Glomerular endothelial cell (primary cell): Measurements from ENCODE around the gene KBTBD4. TPM values are rescaled to one million over a fixed set of nuclear protein-coding genes. Genes with fewer than 3 reads are reported as not detected.
"Not testable (repeated sequence)": the region's sequence is repeated elsewhere in the genome, so short reads cannot be mapped to it uniquely, and the experiment has no call there.

Experiments used
- DNase-seq: peaks from one replicate; pipeline ENCODE4 v3.0.0-alpha.2; 2011; ENCODE audit warnings: low read depth, low spot score; ENCODE audit errors: extremely low read depth
- total RNA-seq: library from RNA; depleted of rRNA; stranded (reverse); fragments of >200 nt; gene quantifications from 2 replicates; pipeline ENCODE4 v1.2.3, GENCODE V29; 2015

Gene KBTBD4
- total RNA-seq, 1 donor from 2014 or later: 26.7 TPM

DNA sequence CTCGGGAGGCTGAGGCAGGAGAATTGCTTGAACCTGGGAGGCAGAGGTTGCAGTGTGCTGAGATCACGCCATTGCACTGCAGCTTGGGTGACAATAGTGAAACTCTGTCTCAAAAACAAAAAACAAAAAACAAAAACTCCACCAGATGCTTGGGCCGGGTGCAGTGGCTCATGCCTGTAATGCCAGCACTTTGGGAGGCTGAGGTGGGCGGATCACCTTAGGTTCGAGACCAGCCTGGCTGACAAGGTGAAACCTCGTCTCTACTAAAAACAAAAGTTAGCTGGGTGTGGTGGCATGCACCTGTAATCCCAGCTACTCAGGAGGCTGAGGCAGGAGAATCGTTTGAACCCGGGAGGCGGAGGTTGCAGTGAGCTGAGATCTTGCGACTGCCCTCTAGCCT, 14.4 kb downstream of the KBTBD4 start:
- not testable (repeated sequence) for DNase-seq

DNA sequence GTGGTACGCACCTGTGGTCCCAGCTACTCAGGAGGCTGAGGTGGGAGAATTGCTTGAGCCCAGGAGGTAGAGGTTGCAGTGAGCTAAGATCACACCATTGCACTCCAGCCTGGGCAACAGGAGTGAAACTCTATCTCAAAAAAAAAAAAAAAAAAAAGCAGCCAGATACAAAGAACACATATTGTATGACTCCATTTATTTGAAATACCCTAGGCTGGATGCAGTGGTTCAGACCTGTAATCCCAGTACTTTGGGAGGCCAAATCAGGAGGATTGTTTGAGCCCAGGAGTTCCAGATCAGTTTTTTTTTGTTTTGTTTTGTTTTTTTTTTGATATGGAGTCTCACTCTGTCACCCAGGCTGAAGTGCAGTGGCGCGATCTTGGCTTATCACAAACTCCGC, 16.4 kb downstream of the KBTBD4 start:
- not testable (repeated sequence) for DNase-seq

DNA sequence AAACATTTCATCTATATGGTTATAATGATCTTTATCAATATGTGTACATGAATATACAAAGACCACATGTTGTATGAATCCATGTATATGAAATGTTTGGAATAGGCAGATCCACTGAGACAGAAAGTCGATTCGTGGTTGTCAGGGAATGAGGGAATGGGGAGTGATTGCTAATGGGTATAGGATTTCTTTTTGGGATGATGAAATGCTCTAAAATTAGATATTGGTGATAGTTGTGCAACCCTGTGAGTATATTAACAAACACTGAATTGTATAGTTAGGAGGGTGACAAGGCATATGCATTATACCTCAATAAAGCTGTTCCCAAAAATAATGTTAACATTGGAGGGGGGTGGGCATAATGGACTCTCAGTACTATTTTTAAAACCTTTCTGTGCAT, 18.3 kb downstream of the KBTBD4 start:
- DNase-seq: no peak

DNA sequence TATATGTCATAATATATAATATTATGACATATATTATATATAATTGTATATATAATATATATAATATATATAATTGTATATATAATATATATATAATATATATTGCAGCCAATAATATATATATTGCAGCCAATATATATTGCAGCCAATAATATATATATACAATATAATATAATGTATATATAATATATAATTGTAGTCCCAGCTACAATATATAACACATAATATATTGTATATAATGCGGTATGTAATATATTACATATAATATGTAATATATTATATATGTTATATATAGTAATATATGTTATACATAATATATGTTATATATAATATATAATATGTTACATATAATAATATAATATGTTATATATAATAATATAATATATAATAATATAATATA, 20.1 kb downstream of the KBTBD4 start:
- DNase-seq: no peak

DNA sequence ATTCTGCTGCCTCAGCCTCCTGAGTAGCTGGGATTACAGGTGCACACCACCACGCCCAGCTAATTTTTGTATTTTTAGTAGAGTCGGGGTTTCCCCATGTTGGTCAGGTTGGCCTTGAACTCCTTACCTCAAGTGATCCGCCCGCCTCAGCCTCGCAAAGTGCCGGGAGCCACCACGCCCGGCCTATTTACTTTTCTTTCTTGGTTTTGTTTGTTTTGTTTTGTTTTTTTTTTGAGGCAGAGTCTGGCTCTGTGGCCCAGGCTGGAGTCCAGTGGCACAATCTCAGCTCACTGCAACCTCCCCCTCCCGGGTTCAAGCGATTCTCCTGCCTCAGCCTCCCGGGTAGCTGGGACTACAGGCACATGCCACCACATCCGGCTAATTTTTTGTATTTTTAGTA, 21.8 kb downstream of the KBTBD4 start:
- not testable (repeated sequence) for DNase-seq

DNA sequence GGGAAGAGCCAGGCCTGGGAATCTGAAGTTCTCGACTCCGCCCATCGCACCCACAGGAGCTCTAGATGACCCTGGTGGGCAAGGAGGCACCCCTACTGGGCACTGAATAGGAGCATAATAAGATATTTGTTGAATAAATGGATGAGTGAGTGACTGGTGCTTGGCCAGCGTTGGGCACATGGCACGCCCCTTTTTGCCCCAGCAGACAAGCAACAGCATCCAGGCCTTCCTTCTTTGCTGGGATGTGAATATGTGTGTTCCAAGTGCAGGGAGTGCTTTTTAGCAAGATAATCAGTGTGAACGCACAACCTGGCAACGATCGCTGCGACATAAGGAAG, 25.4 kb downstream of the KBTBD4 start:
- no peak for DNase-seq

DNA sequence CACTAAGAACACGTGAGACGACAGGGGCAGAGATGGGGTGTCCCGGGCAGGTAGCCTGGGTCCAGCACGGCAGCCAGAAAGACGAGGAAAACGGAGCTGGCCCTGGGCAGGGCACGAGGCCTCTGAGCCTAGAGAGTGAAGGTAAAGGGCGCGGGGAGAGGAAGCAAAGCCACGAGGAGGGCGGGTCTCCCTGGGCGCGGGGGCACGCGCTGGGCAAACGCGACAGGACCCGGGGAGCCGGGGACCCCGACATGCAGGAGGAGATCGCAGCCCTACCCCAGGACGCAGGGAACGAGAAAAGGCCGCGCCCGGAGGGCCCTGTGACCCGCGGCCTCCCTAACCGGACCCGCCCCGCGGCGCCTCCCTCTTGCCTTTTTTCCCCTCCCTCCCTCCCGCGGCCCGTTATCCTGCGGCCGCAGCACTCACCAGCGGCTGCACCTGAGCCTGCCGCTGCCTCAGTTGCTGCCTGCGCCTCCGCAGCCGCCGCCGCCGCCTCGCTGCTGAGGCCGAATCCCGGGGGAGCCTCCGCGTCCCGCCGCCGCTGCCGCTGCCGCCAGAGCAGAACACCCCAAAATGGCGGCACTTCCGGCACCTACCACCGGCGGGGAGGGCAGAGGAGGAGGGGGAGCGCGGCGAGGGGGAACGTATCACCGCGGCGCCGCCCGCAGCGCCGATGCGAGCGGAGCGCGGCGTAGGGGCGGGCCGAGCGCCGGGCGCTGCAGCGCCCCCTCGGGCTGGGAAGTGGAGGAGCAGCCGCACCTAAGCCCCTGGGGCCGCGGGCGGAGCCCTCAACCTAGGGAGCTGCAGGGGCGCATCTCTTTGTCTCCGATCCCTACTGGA, 26.0 kb downstream of the KBTBD4 start, which contains the start of gene CELF1:
TSS of gene CELF1 (minus strand) at position 567 of the 840 bp plus-strand sequence. CDS start 53,609 bp downstream, outside the sequence.
- no peak for DNase-seq

DNA sequence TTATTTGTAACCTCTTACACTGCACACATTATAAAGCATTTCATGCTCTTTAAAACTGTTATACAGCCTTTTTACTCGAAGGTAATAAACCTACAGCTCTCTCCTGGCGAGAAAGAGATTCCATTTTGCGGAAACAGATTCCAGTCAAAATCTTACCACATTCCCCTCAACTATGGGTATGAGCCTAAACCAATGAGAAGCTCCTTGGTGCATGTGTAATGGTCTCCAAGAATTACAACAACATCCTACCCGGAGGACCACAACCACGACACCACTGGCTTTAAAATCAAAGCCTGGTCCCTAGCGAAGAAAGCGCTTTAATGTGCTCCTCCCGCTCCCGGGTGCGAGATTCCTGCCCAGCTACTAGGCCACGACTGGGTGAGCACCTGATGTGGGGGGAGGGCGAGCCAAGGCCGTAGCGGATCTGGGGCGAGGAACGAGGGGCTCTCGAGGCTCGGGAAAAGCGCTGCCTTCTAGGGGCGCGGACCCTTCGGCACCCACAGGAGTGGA, 26.7 kb downstream of the KBTBD4 start:
- no peak for DNase-seq

DNA sequence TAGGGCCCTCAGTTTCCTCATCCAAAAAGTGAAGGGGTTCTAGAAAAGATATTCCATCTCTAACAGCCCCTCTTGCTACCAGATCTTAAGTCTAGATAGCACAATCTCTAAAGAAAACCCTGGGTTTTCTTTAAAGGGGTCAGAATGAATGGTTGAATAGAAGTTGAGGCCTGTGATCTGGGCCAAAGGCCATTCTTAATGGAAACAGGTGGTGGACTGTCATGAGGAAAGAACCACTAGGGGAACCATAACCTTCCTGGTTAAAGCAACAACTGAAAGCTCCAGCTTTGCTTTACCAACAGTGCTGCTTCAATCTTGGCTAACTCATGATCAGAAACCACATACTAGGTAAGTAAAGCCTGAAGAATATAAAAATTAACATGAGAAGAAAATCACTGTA, 27.7 kb downstream of the KBTBD4 start:
- DNase-seq: no peak

DNA sequence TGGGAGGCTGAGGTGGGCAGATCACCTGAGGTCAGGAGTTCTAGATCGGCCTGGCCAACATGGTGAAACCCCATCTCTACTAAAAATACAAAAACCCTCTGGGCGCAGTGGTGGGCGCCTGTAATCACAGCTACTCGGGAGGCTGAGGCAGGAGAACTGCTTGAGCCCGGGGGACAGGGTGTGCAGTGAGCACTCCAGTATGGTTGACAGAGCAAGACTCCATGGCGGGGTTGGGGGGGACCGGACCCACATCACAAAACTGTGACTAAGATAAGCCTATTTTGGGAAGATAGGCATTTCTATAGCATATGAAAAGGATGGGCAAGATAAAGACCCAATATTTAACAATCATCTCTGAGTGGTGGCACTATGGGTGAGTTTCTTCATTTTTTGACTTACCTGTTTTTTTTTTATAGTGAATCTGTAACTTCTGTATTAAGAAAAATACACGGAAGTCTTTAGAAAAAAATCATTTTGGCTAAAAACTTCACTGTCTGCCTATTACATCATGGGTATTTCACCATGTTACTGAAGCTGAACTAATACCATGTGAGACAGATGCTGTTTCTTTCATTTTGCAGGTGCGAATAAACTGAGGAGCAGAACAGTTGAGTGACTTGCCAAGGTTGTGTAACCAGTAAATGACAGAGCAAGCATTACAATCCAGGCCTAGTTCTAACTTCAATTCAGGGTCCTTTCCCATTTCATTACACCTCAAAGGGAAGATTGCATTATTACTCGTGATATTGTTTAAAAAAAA, 28.3 kb downstream of the KBTBD4 start:
- no peak for DNase-seq

DNA sequence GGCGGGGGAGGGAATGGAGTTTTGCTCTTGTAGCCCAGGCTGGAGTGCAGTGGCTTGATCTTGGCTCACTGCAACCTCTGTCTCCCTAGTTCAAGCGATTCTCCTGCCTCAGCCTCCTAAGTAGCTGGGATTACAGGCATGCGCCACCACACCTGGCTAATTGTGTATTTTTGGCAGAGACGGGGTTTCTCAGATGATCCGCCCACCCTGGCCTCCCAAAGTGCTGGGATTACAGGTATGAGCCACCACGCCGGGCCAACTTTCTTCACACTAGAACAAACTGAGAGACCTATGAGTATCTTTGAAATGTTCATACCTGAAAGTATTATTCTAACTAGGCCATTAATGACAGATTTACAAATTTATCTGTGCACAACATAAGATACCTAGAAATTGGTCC, 32.5 kb downstream of the KBTBD4 start:
- not testable (repeated sequence) for DNase-seq

DNA sequence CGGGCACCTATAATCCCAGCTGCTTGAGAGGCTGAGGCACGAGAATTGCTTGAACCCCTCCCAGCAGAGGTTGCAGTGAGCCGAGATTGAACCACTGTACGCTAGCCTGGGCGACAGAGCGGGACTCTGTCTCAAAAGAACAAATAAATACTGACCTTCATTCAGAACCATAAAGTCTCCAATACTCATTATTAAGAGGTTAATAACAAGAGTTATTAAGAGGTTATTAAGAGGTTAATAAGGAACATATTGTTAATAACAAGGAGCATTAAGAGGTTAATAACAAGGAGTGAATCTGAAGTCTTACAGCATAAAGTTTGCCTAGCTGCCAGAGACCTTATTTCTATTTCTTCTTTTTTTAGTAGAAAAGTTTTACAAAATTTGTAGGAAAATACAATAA, 33.5 kb downstream of the KBTBD4 start:
- DNase-seq: no peak

DNA sequence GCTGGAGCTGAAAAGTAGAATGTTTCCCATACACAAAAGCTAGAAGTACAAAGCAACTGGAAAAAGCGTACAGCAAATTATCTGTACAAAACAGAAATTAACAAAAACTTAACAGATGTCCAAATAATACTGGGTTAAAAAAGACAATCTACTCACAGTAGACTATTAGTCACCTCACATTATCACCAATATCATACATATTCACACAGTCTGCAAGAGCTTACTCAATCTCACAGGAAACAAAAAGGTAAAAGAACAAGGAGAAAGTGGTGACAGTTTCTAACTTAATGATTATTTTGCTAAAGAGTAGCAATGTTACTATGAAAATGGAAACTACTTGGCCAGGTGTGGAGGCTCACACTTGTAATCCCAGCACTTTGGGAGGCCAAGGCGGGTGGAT, 37.7 kb downstream of the KBTBD4 start:
- no peak for DNase-seq

DNA sequence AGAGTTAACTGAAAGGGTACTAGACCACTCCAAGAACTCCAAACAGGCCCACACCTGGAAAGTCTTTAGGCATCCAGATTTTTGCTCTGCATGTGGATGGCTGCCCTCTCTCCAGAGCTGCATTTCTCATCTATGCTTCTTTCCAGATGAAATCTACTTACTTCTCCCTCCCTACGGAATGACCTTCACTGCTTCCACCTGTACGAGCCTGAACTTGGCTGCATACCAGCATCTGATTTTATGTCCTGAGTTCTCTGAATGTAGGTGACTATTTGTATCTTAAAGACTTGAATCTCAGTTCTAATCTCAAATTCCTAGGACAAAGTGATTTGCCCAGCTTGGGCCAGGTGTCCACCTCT, 39.1 kb downstream of the KBTBD4 start:
- no peak for DNase-seq

DNA sequence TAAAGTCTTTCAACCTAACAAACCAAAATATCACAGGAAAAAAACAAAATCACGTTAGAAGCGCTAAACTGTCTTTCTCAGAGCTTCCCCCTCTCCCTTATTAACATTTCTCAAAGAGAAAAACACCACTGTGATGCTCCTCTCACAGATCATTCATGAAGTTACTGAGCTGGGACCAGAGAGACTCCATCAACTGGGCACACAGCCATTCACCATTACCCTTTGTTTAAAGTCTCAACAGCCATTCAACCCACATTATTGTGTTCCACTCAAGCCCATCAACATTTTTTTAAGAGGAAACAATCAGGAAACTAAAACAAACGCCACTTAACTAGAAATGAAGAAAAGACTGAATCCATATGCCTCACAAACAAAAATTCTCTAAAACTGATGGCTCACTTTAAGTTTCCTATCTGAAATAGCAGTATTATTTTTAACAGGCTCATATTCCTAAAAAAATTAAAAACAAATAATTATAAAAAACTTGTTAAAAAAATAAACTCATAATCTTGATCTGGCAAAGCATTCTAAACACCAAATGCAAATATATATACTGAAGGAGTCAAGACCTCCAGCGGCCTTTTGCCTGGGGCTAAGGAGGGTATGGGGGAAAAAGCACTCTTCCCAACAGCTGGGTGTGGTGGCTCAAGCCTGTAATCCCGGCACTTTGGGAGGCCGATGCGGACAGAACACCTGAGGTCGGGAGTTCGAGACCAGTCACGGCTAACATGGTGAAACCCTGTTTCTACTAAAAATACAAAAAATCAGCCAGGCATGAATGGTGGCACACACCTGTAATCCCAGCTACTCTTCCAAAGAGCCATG, 39.8 kb downstream of the KBTBD4 start:
- DNase-seq: no peak

DNA sequence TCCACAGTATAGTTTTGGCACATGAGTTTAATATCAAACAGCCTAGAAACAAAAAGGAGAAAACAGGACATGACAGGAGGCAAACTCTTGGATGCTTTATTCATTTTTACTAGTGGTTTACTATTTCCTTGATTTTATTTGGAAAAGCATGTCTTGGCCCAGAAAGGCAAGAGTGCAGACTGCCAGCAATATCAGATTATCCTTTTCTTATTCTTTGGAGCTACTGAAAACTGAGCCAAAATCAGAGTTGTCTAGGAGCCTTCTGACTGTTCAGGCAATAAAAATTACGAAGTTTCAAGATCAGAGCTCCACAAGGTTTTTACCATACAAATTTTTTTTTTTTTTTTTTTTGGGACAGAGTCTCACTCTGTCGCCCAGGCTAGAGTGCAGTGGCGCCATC, 41.9 kb downstream of the KBTBD4 start:
- DNase-seq: no peak

DNA sequence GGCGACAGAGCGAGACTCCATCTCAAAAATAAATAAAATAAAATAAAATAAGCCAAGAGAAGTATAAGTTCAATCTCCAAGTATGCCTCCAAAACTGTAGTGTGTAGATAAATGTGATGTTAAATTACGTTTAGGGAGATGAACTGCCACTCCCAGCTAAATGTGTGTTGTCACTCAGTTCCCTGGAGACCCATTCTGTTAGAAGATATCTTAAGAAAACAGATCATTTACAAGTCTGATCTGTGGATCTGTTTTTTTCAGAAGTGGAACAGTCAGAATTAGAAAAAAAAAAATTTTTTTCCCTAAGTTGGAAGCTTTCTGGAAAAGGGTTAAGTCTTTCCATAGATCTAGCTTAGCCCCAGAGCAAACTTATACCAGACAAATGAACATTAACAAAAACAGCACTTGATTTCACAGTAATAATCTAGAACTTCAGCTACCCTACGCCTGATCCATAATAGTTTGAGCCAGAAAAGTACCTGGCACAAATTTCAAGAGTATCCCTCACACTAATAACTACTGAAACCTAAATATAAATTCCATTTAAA, 44.0 kb downstream of the KBTBD4 start:
- no peak for DNase-seq

DNA sequence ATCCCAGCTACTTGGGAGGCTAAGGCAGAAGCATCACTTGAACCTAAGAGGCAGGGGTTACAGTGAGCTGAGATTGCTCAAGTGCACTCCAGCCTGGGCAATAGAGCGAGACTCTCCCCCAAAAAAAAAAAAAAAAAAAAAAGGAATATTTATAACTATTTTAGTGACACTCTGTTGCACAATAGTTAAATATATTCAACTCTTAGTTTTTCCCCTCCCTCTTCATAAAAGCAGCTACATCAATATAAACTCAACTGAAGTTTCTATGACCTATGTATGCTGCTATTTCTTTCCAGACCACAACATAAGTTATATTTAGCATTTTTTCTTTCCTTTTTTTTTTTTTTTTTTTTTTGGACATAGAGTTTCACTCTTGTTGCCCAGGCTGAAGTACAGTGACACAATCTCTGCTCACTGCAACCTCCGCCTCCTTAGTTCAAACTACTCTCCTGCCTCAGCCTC, 45.0 kb downstream of the KBTBD4 start:
- DNase-seq: no peak

DNA sequence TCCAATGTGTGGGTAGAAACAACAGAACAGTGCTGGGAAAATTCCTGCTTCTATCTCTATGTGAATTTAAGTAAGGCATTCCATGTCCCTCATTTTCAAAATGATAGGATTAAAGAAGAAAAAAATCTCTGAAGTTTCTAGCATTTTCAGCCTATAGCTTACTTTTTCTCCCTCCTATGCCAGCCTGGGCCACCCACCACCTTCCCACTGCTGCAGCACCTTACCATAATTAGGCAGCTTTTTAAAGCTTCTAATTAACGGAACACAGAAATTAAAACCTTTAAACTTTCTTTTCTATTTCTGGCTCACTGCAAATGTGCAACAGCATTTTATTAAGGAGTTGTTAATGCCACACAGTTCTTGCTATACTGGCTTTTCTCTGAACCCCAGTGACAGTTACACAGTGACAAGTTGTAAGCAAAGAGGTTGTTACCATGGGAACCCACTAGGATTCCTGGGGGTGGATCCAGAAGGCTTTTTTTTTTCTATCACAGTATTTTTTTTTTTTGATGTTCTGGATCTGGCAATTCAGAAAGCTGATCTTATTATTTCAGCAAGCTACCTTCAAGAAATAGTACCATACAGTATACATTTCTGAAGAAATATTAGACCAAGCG, 46.1 kb downstream of the KBTBD4 start:
- no peak for DNase-seq

DNA sequence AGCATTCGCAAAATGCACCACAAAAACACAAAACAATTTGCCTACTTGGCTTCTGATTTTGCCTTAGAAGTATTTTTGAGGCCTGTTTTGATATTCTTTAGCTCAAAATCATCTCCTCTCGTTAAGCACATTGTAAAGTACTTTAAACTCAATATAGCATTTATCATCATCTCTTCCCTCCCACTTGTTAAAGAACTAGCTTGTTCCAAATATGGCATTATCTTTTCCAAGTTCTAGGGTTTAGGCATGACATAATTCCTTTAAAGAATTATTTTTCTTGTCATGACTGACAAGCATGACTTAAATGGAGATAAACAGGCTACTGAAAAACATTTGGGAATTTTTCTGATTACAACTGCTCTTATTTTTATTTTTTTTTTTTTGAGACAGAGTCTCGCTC, 47.1 kb downstream of the KBTBD4 start:
- no peak for DNase-seq
